ENCODE measurements around the gene TRIO.
A peak's percentile ranks its signal among the peaks of the same experiment; 100 is the strongest.

The TRIO gene

DNA sequence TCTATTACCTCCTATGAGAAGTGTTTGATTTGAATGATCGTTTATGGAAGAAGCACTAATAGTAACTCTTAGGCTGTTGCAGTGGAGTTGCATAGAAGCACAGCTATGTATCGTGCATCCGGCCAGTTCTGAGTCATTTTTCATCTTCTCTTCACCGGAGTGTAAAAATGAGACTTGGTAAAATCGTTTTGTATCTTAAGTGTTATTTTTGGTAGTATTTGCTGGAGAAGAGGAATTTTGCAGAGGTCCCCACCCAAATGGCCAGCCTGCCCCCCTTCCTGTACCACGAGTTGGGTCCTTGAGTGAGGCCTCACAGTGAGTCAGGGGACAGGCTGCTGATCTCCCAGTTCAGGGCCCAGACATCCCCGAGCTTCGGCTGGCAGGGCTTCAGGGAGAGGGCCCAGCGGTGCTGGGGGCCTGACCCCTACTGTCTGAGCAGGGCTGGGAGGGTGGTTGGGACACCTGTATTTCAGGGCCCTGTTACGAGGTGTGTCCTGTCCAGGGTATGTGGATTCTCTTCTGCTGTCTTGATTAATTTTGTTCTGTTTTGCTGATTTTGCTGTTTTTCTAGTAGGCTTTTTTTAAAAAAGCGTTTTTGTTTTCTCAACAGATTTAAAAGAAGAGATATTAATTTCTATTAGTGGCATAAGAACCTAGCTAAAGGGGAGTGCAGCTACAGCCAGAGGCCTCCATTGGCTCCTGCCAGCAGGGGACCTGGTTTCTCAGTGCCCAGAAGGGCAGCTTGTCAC lies 210.8 kb downstream of the TRIO start:
- Histone ChIP-seq H2BK120ac (ENCODE audit: insufficient read depth, low read length, poor library complexity) (no peak overlapping the region), H3K4me1 (ENCODE audit: control insufficient read depth in 1 of 2, insufficient read depth in 2 of 2, low read length in 2 of 2) (no peaks in the 10 kb centered on the region), H2AK5ac (ENCODE audit: low read length) (no peak overlapping the region), H3K9me3 (ENCODE audit: insufficient read depth, low read depth, low read length) (peaks cover 1% of the 10 kb centered on the region), H2BK12ac (ENCODE audit: low read length) (no peak overlapping the region), H4K12ac (ENCODE audit: low read depth, low read length) (no peak overlapping the region), H3K79me1 (ENCODE audit: low read length) (no peaks in the 10 kb centered on the region), H3K14ac (ENCODE audit: low read length) (no peak overlapping the region), H2AFZ (ENCODE audit: insufficient read depth, low read length, poor library complexity) (no peak overlapping the region), H3K79me2 (ENCODE audit: control insufficient read depth, insufficient read depth, low read length, poor library complexity) (no peaks in the 10 kb centered on the region), H3K4ac (ENCODE audit: low read depth, low read length) (no peak overlapping the region), H4K91ac (ENCODE audit: low read depth, low read length) (no peak overlapping the region), H4K8ac (ENCODE audit: low read depth, low read length) (no peak overlapping the region), H3K4me3 (ENCODE audit: low read depth, low read length) (no peak overlapping the region), H3K18ac (ENCODE audit: low read length) (peak overlapping the region; percentile 61), H2BK5ac (ENCODE audit: low read depth, low read length, poor library complexity) (no peak overlapping the region), H3K27me3 (ENCODE audit: insufficient read depth, low read length) (no peaks in the 10 kb centered on the region), H3K27ac (ENCODE audit: low read depth, low read length) (no peak overlapping the region), H3K36me3 (ENCODE audit: control insufficient read depth in 1 of 2, insufficient read depth in 2 of 2, low read length in 2 of 2) (peaks cover 25 to 43% of the 10 kb centered on the region in 2 experiments), H3K23ac (ENCODE audit: low read length) (no peak overlapping the region), H3K4me2 (ENCODE audit: low read length) (no peak overlapping the region), H3K9ac (ENCODE audit: low read length) (no peak overlapping the region)
- WGBS (ENCODE audit: extremely low coverage, insufficient coverage, insufficient read length): no CpG with 5 or more reads among the region's 11 CpGs
- DNase-seq: no peak

DNA sequence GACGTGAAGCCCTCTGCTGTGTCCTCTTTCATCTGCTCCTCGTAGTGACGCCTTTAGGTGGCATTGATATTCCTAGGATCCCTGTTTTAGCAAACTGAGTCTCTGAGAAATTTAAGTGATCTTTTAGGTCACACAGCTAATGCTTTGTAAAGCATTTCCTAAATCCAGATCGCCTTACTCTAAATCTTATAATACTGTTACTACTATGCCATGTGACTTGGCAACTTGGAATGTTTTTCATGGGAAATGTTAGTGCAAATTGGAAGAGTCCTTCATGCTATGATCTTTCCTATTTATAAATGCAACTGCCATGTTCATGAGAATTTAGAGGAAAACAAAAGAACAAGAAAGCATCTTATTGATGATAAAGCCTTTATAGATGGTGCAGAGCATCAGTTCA lies 212.2 kb downstream of the TRIO start:
- Histone ChIP-seq H4K12ac (ENCODE audit: low read depth, low read length) (no peak overlapping the region), H3K4ac (ENCODE audit: low read depth, low read length) (no peak overlapping the region), H2BK5ac (ENCODE audit: low read depth, low read length, poor library complexity) (no peak overlapping the region), H4K8ac (ENCODE audit: low read depth, low read length) (no peak overlapping the region), H3K14ac (ENCODE audit: low read length) (no peak overlapping the region), H2BK12ac (ENCODE audit: low read length) (no peak overlapping the region), H3K79me1 (ENCODE audit: low read length) (no peaks in the 10 kb centered on the region), H3K18ac (ENCODE audit: low read length) (no peak overlapping the region), H2AK5ac (ENCODE audit: low read length) (no peak overlapping the region), H3K23ac (ENCODE audit: low read length) (no peak overlapping the region), H4K91ac (ENCODE audit: low read depth, low read length) (no peak overlapping the region), H3K36me3 (ENCODE audit: control insufficient read depth in 1 of 2, insufficient read depth in 2 of 2, low read length in 2 of 2) (peaks cover 34 to 46% of the 10 kb centered on the region in 2 experiments), H3K4me2 (ENCODE audit: low read length) (no peak overlapping the region), H3K27ac (ENCODE audit: low read depth, low read length) (no peak overlapping the region), H2AFZ (ENCODE audit: insufficient read depth, low read length, poor library complexity) (no peak overlapping the region), H3K9me3 (ENCODE audit: insufficient read depth, low read depth, low read length) (peaks cover under 1% of the 10 kb centered on the region), H3K4me1 (ENCODE audit: control insufficient read depth in 1 of 2, insufficient read depth in 2 of 2, low read length in 2 of 2) (no peaks in the 10 kb centered on the region), H2BK120ac (ENCODE audit: insufficient read depth, low read length, poor library complexity) (no peak overlapping the region), H3K27me3 (ENCODE audit: insufficient read depth, low read length) (no peaks in the 10 kb centered on the region), H3K79me2 (ENCODE audit: control insufficient read depth, insufficient read depth, low read length, poor library complexity) (no peaks in the 10 kb centered on the region), H3K9ac (ENCODE audit: low read length) (no peak overlapping the region), H3K4me3 (ENCODE audit: low read depth, low read length) (no peak overlapping the region)
- no CpG with 5 or more reads among the region's 4 CpGs for WGBS (ENCODE audit: extremely low coverage, insufficient coverage, insufficient read length)
- no peak for DNase-seq

DNA sequence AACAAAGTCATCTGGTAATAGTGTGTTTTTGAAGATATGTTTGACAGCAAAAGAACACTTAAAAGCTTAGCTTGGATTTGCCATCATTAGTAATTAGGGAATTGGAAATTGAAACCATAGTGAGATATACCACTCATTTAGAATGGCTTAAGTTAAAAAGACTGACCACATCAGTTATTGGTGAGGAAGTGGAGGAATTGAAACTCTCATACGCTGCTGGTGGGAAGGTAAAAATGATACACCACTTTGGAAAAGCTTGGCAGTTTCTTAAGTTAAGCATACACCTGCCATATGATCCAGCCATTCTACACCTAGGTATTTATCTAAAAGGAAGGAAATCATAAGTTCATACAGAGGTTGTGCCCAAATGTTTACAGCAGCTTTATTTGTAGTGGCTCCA lies 213.2 kb downstream of the TRIO start:
- H2BK5ac ChIP-seq (ENCODE audit: low read depth, low read length, poor library complexity): no peak overlapping the region
- no peak overlapping the region for H2BK120ac ChIP-seq (ENCODE audit: insufficient read depth, low read length, poor library complexity)
- no peak overlapping the region for H3K14ac ChIP-seq (ENCODE audit: low read length)
- H4K91ac ChIP-seq (ENCODE audit: low read depth, low read length): no peak overlapping the region
- H3K4me2 ChIP-seq (ENCODE audit: low read length): no peak overlapping the region
- no peaks in the 10 kb centered on the region for H3K9me3 ChIP-seq (ENCODE audit: insufficient read depth, low read depth, low read length)
- no peaks in the 10 kb centered on the region for H3K4me1 ChIP-seq (ENCODE audit: control insufficient read depth in 1 of 2, insufficient read depth in 2 of 2, low read length in 2 of 2)
- no peak overlapping the region for H4K12ac ChIP-seq (ENCODE audit: low read depth, low read length)
- peaks cover 38 to 46% of the 10 kb centered on the region in 2 experiments for H3K36me3 ChIP-seq (ENCODE audit: control insufficient read depth in 1 of 2, insufficient read depth in 2 of 2, low read length in 2 of 2)
- no peak overlapping the region for H2BK12ac ChIP-seq (ENCODE audit: low read length)
- H2AK5ac ChIP-seq (ENCODE audit: low read length): no peak overlapping the region
- H3K18ac ChIP-seq (ENCODE audit: low read length): no peak overlapping the region
- no peak overlapping the region for H3K4ac ChIP-seq (ENCODE audit: low read depth, low read length)
- no peaks in the 10 kb centered on the region for H3K79me2 ChIP-seq (ENCODE audit: control insufficient read depth, insufficient read depth, low read length, poor library complexity)
- DNase-seq: no peak
- H3K27me3 ChIP-seq (ENCODE audit: insufficient read depth, low read length): no peaks in the 10 kb centered on the region
- no peak overlapping the region for H3K23ac ChIP-seq (ENCODE audit: low read length)
- no peak overlapping the region for H3K4me3 ChIP-seq (ENCODE audit: low read depth, low read length)
- no CpG with 5 or more reads among the region's 1 CpG for WGBS (ENCODE audit: extremely low coverage, insufficient coverage, insufficient read length)
- H2AFZ ChIP-seq (ENCODE audit: insufficient read depth, low read length, poor library complexity): no peak overlapping the region
- no peak overlapping the region for H3K27ac ChIP-seq (ENCODE audit: low read depth, low read length)
- H3K79me1 ChIP-seq (ENCODE audit: low read length): no peaks in the 10 kb centered on the region
- no peak overlapping the region for H3K9ac ChIP-seq (ENCODE audit: low read length)
- H4K8ac ChIP-seq (ENCODE audit: low read depth, low read length): no peak overlapping the region

DNA sequence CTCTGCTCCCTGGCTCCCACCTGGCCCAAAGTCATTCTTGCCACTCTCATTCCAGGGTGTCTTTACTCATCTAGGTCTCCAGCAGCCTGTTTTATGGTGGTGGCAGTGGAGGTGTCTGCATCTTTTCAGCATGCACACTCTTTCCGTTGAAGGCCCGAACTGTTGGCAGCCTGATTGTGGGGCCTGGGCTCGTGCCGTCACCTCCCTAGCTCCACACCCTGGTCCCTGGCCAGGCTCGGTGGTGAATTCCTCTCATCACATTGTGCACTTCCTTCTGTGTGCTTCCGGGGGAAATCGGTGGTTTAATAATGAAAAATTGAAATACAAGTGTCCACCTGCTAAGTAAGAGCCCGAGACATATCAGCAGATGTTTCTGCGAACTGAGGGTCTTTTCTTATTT lies 214.3 kb downstream of the TRIO start:
- H3K14ac ChIP-seq (ENCODE audit: low read length): no peak overlapping the region
- H3K18ac ChIP-seq (ENCODE audit: low read length): no peak overlapping the region
- no peak overlapping the region for H3K9ac ChIP-seq (ENCODE audit: low read length)
- H3K4me3 ChIP-seq (ENCODE audit: low read depth, low read length): no peak overlapping the region
- H3K4ac ChIP-seq (ENCODE audit: low read depth, low read length): no peak overlapping the region
- H4K12ac ChIP-seq (ENCODE audit: low read depth, low read length): no peak overlapping the region
- no peak overlapping the region for H3K23ac ChIP-seq (ENCODE audit: low read length)
- H3K9me3 ChIP-seq (ENCODE audit: insufficient read depth, low read depth, low read length): no peaks in the 10 kb centered on the region
- no peak for DNase-seq
- H3K27me3 ChIP-seq (ENCODE audit: insufficient read depth, low read length): no peaks in the 10 kb centered on the region
- no peak overlapping the region for H2BK120ac ChIP-seq (ENCODE audit: insufficient read depth, low read length, poor library complexity)
- no peak overlapping the region for H2BK5ac ChIP-seq (ENCODE audit: low read depth, low read length, poor library complexity)
- H2AK5ac ChIP-seq (ENCODE audit: low read length): no peak overlapping the region
- no peak overlapping the region for H3K27ac ChIP-seq (ENCODE audit: low read depth, low read length)
- H2AFZ ChIP-seq (ENCODE audit: insufficient read depth, low read length, poor library complexity): no peak overlapping the region
- no peak overlapping the region for H3K4me2 ChIP-seq (ENCODE audit: low read length)
- H3K79me1 ChIP-seq (ENCODE audit: low read length): no peaks in the 10 kb centered on the region
- H2BK12ac ChIP-seq (ENCODE audit: low read length): no peak overlapping the region
- H3K36me3 ChIP-seq (ENCODE audit: control insufficient read depth in 1 of 2, insufficient read depth in 2 of 2, low read length in 2 of 2): peaks cover 44 to 49% of the 10 kb centered on the region in 2 experiments
- H3K4me1 ChIP-seq (ENCODE audit: control insufficient read depth in 1 of 2, insufficient read depth in 2 of 2, low read length in 2 of 2): no peaks in the 10 kb centered on the region
- no peak overlapping the region for H4K91ac ChIP-seq (ENCODE audit: low read depth, low read length)
- WGBS (ENCODE audit: extremely low coverage, insufficient coverage, insufficient read length): no CpG with 5 or more reads among the region's 9 CpGs
- no peaks in the 10 kb centered on the region for H3K79me2 ChIP-seq (ENCODE audit: control insufficient read depth, insufficient read depth, low read length, poor library complexity)
- H4K8ac ChIP-seq (ENCODE audit: low read depth, low read length): no peak overlapping the region

Measured in trophoblast cell (in vitro differentiated cells and primary cell).